SK-N-SH (cell line): Measurements from ENCODE around the gene PAEP.

Source experiments
- CHD2 ChIP-seq: fragments of 150-350 bp; IDR thresholded peaks from 2 replicates; pipeline ENCODE4 v1.6.1; 2018; ENCODE audit warnings: low read length; ENCODE audit not compliant: partially characterized antibody
- EP300 ChIP-seq, 2 experiments: IDR thresholded peaks; 2 replicates each; pipeline versions ENCODE4 v1.4.0 to v1.6.1; 2012; ENCODE audit warnings: borderline replicate concordance in 1 of 2, low read depth in 1 of 2, low read length in 1 of 2
- EZH2phosphoT487 ChIP-seq: fragments of 200-600 bp; sonication (generic); IDR thresholded peaks from 2 replicates; pipeline ENCODE4 v1.6.1; 2017; ENCODE audit warnings: low read depth, mixed run types, mild to moderate bottlenecking, antibody characterized with exemption, moderate library complexity, borderline replicate concordance
- FOXM1 ChIP-seq: IDR thresholded peaks from 2 replicates; pipeline ENCODE4 v1.4.0; 2012; ENCODE audit warnings: low read depth, mild to moderate bottlenecking
- NRF1 ChIP-seq: IDR thresholded peaks from 2 replicates; pipeline ENCODE4 v1.6.1; 2012; ENCODE audit warnings: low read depth, mild to moderate bottlenecking, low read length
- POLR2AphosphoS5 ChIP-seq: IDR thresholded peaks from 2 replicates; pipeline ENCODE4 v1.6.1; 2012; ENCODE audit warnings: low read depth, low read length
- RAD21 ChIP-seq: IDR thresholded peaks from 2 replicates; pipeline ENCODE4 v1.6.1; 2012; ENCODE audit warnings: mild to moderate bottlenecking, low read length
- SMC3 ChIP-seq: IDR thresholded peaks from 2 replicates; pipeline ENCODE4 v1.6.1; 2012; ENCODE audit warnings: low read depth, low read length, improper control_type of control experiment
- TF ChIP-seq, protein P1 (sequence below): fragments of 200-600 bp; sonication (generic); IDR thresholded peaks from 2 replicates; pipeline ENCODE4 v1.6.1; 2017; ENCODE audit warnings: antibody characterized with exemption, mild to moderate bottlenecking, moderate library complexity
- TF ChIP-seq, protein P2 (sequence below): fragments of 150-350 bp; IDR thresholded peaks from 2 replicates; pipeline ENCODE4 v1.6.1; 2017; ENCODE audit warnings: antibody characterized with exemption, low read length, low read depth, borderline replicate concordance
- TF ChIP-seq, protein P3 (sequence below): IDR thresholded peaks from 2 replicates; pipeline ENCODE4 v1.4.0; 2012; ENCODE audit warnings: low read depth, borderline replicate concordance

DNA sequence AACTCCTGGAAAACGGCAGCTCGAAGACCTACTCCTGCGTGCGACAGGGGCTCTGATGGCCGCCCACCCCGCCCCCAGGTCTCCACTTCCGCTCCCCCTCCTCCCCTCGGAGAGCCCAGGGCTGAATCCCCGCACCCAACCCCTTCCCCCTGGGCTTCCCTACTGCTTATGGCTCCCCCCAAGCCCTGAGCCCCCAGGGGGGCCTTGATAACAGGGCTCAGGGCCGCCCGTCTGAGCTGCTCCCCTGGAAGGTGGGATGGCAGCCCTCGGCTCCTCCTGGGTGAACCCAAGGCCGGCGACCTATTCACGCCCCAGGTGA lies 47.4 kb downstream of the PAEP start:
- TF ChIP-seq, protein P1, sequence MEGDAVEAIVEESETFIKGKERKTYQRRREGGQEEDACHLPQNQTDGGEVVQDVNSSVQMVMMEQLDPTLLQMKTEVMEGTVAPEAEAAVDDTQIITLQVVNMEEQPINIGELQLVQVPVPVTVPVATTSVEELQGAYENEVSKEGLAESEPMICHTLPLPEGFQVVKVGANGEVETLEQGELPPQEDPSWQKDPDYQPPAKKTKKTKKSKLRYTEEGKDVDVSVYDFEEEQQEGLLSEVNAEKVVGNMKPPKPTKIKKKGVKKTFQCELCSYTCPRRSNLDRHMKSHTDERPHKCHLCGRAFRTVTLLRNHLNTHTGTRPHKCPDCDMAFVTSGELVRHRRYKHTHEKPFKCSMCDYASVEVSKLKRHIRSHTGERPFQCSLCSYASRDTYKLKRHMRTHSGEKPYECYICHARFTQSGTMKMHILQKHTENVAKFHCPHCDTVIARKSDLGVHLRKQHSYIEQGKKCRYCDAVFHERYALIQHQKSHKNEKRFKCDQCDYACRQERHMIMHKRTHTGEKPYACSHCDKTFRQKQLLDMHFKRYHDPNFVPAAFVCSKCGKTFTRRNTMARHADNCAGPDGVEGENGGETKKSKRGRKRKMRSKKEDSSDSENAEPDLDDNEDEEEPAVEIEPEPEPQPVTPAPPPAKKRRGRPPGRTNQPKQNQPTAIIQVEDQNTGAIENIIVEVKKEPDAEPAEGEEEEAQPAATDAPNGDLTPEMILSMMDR: no peak
- TF ChIP-seq SMC3 (no peak), POLR2AphosphoS5 (no peak), RAD21 (no peak), EP300 (IDR thresholded peaks at IDR 0.05; ENCODE audit: borderline replicate concordance in 1 of 2, low read depth in 1 of 2, low read length in 1 of 2) (no peak), FOXM1 (no peak), CHD2 (no peak), NRF1 (no peak), EZH2phosphoT487 (no peak)
- TF ChIP-seq, protein P2, sequence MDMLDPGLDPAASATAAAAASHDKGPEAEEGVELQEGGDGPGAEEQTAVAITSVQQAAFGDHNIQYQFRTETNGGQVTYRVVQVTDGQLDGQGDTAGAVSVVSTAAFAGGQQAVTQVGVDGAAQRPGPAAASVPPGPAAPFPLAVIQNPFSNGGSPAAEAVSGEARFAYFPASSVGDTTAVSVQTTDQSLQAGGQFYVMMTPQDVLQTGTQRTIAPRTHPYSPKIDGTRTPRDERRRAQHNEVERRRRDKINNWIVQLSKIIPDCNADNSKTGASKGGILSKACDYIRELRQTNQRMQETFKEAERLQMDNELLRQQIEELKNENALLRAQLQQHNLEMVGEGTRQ: no peak
- TF ChIP-seq, protein P3, sequence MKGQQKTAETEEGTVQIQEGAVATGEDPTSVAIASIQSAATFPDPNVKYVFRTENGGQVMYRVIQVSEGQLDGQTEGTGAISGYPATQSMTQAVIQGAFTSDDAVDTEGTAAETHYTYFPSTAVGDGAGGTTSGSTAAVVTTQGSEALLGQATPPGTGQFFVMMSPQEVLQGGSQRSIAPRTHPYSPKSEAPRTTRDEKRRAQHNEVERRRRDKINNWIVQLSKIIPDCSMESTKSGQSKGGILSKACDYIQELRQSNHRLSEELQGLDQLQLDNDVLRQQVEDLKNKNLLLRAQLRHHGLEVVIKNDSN: no peak
